ENCODE measurements around the gene ENTR1. TPM values are rescaled to one million over a fixed set of nuclear protein-coding genes. Genes with fewer than 3 reads are reported as not detected.
A peak's percentile ranks its signal among the peaks of the same experiment; 100 is the strongest.

ENTR1 gene
- total and polyA plus RNA-seq, 2 of the 13 experiments (the other 11 are each of a cell fraction or from before 2014, with no cell fraction given) = 70.1 to 76.4 TPM

- 0 out of 2 replicates have a peak, but pooled peaks have one; percentile 53 for TF ChIP-seq NFKB2 (CRISPR knock-in tag; IDR thresholded peaks at IDR 0.05; ENCODE audit: borderline replicate concordance)
- TF ChIP-seq, protein P1, sequence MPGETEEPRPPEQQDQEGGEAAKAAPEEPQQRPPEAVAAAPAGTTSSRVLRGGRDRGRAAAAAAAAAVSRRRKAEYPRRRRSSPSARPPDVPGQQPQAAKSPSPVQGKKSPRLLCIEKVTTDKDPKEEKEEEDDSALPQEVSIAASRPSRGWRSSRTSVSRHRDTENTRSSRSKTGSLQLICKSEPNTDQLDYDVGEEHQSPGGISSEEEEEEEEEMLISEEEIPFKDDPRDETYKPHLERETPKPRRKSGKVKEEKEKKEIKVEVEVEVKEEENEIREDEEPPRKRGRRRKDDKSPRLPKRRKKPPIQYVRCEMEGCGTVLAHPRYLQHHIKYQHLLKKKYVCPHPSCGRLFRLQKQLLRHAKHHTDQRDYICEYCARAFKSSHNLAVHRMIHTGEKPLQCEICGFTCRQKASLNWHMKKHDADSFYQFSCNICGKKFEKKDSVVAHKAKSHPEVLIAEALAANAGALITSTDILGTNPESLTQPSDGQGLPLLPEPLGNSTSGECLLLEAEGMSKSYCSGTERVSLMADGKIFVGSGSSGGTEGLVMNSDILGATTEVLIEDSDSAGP (CRISPR knock-in tag; IDR thresholded peaks at IDR 0.05; ENCODE audit: borderline replicate concordance) = peak; percentile 29; the same call in 1 of the 2 replicates
- TF ChIP-seq BRD4 (CRISPR knock-in tag; IDR thresholded peaks at IDR 0.05) = 0 out of 2 replicates have a peak, but pooled peaks have one; percentile 57
Observed at GRCh38 chr9:136373300-136374182, 36.9 kb downstream of the ENTR1 start, which contains the start of gene CARD9 (continued).

GRCh38 chr9:136372561-136373299 lies 37.7 kb downstream of the ENTR1 start:
- FAIRE-seq = peak; percentile 32
- WGBS (ENCODE audit: low lambda C conversion rate) = 0% methylated on average over 1 of the region's 21 CpGs
- intact Hi-C loops (cut with micrococcal nuclease; ENCODE audit: unreplicated experiment) (loop anchor here (2.0 to 5.0 kb wide), 2 partner anchors 35 to 60 kb away; no protein-coding TSS in a partner anchor), in situ Hi-C loops (cut with HindIII; ENCODE audit: extremely low pct_ligation_motif_present, low pct_unique_long_range_greater_than_20kb) (no loop called here)
- Histone ChIP-seq H3K27me3 (ENCODE audit: control insufficient read depth in 1 of 2, insufficient read depth in 2 of 2, low read length in 2 of 2) (no peaks in the 10 kb centered on the region; a peak in 1 of 5 replicates), H3K9ac (ENCODE audit: insufficient read depth, low read depth, low read length) (peak overlapping the region; percentile 76), H3K79me2 (ENCODE audit: insufficient read depth, low read length) (no peaks in the 10 kb centered on the region), H3K27ac (ENCODE audit: extremely low read length, insufficient read depth, low read length) (peak overlapping the region; percentile 50), H2AFZ (ENCODE audit: low read length) (peak overlapping the region; percentile 37), H3K36me3 (replicated peaks in 1 of 2; ENCODE audit: control insufficient read depth in 1 of 2, insufficient read depth in 2 of 2, low read length in 2 of 2) (peaks cover 0 to 2% of the 10 kb centered on the region in 2 experiments; a peak in 1 of 5 replicates), H4K20me1 (ENCODE audit: insufficient read depth, low read length) (no peaks in the 10 kb centered on the region), H3K4me3 (replicated peaks in 1 of 3; ENCODE audit: insufficient read depth in 1 of 3, low read depth in 2 of 3, low read length in 3 of 3) (peak overlapping the region; percentile 68 to 85 (median 72)), H3K4me1 (ENCODE audit: insufficient read depth, low read length) (peaks cover 15% of the 10 kb centered on the region), H3K4me2 (ENCODE audit: low read depth, low read length) (peak overlapping the region; percentile 98), H3K9me3 (ENCODE audit: low read length) (no peaks in the 10 kb centered on the region)
- BruUV-seq (replicated peaks) = TSS peak; percentile 45
- peak; percentile 83 for ATAC-seq
- ChIA-PET CTCF (ENCODE audit: low intra/inter-chr PET ratio, low total read pairs) (interaction anchor here (0.8 to 3.1 kb wide), 5 partner anchors 9 to 60 kb away, joined by 3 to 18 read pairs (median 4); partner anchors contain the start of gene DNLZ), POLR2A (interaction anchor here (1.1 to 4.0 kb wide), 5 partner anchors 10 to 38 kb away, joined by 3 to 38 read pairs (median 4); partner anchors contain the start of gene DNLZ)
- DNase-seq (ENCODE audit: low spot score) = peak; percentile 74
- 0 out of 2 replicates have a peak, but pooled peaks have one; percentile 60 for TF ChIP-seq ZNF790 (CRISPR knock-in tag; IDR thresholded peaks at IDR 0.05; ENCODE audit: borderline replicate concordance)
- TF ChIP-seq HOXA9 (CRISPR knock-in tag; IDR thresholded peaks at IDR 0.05; ENCODE audit: borderline replicate concordance) = no peak
- TF ChIP-seq ZNF280B (CRISPR knock-in tag; IDR thresholded peaks at IDR 0.05; ENCODE audit: borderline replicate concordance) = peak; percentile 43; the same call in 1 of the 2 replicates
- peak; percentile 7 for TF ChIP-seq ZNF883 (CRISPR knock-in tag; IDR thresholded peaks at IDR 0.05; ENCODE audit: not compliant biosample characterization)
- TF ChIP-seq ISL2 (CRISPR knock-in tag; IDR thresholded peaks at IDR 0.05) = peak; percentile 45; the same call in 1 of the 2 replicates
- TF ChIP-seq HNF1B (CRISPR knock-in tag; IDR thresholded peaks at IDR 0.05) = 0 out of 2 replicates have a peak, but pooled peaks have one; percentile 15
- TF ChIP-seq ZNF75D (CRISPR knock-in tag; IDR thresholded peaks at IDR 0.05; ENCODE audit: borderline replicate concordance) = no peak
- TF ChIP-seq, protein P2, sequence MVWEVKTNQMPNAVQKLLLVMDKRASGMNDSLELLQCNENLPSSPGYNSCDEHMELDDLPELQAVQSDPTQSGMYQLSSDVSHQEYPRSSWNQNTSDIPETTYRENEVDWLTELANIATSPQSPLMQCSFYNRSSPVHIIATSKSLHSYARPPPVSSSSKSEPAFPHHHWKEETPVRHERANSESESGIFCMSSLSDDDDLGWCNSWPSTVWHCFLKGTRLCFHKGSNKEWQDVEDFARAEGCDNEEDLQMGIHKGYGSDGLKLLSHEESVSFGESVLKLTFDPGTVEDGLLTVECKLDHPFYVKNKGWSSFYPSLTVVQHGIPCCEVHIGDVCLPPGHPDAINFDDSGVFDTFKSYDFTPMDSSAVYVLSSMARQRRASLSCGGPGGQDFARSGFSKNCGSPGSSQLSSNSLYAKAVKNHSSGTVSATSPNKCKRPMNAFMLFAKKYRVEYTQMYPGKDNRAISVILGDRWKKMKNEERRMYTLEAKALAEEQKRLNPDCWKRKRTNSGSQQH (CRISPR knock-in tag; IDR thresholded peaks at IDR 0.05; ENCODE audit: low read depth) = 0 out of 2 replicates have a peak, but pooled peaks have one; percentile 28

Measured in HepG2 (cell line).